ENCODE measurements around the gene KIF5C. TPM values are rescaled to one million over a fixed set of nuclear protein-coding genes. Genes with fewer than 3 reads are reported as not detected.
"Not testable (repeated sequence)": the region's sequence is repeated elsewhere in the genome, so short reads cannot be mapped to it uniquely, and the experiment has no call there.

Gene KIF5C
- total and polyA plus RNA-seq, 4 donors: 0.06 to 0.25 (median 0.14) TPM

GRCh38 chr2:148979164-148979918 is 104.3 kb downstream of the KIF5C start:
- Histone ChIP-seq H3K27me3 (ENCODE audit: control insufficient read depth in 4 of 4, insufficient read depth in 4 of 4, low read length in 3 of 4) (no peaks in the 10 kb centered on the region), H3K27ac (ENCODE audit: low read depth in 1 of 2, low read length in 2 of 2) (no peak overlapping the region), H3K9me3 (ENCODE audit: control insufficient read depth in 4 of 4, low read length in 3 of 4) (no peaks in the 10 kb centered on the region), H3K9ac (ENCODE audit: low read depth in 1 of 2, low read length in 2 of 2) (no peak overlapping the region), H3K4me3 (ENCODE audit: low read depth in 1 of 3, low read length in 3 of 3) (no peak overlapping the region), H3K36me3 (ENCODE audit: control insufficient read depth in 4 of 4, insufficient read depth in 3 of 4, low read depth in 1 of 4, low read length in 3 of 4) (no peaks in the 10 kb centered on the region), H3K4me1 (ENCODE audit: control insufficient read depth in 4 of 4, insufficient read depth in 4 of 4, low read length in 3 of 4) (peaks cover 0 to 13% (median 5%) of the 10 kb centered on the region in 4 donors)
- no peak for DNase-seq (ENCODE audit: low spot score)
- TF ChIP-seq, protein P1, sequence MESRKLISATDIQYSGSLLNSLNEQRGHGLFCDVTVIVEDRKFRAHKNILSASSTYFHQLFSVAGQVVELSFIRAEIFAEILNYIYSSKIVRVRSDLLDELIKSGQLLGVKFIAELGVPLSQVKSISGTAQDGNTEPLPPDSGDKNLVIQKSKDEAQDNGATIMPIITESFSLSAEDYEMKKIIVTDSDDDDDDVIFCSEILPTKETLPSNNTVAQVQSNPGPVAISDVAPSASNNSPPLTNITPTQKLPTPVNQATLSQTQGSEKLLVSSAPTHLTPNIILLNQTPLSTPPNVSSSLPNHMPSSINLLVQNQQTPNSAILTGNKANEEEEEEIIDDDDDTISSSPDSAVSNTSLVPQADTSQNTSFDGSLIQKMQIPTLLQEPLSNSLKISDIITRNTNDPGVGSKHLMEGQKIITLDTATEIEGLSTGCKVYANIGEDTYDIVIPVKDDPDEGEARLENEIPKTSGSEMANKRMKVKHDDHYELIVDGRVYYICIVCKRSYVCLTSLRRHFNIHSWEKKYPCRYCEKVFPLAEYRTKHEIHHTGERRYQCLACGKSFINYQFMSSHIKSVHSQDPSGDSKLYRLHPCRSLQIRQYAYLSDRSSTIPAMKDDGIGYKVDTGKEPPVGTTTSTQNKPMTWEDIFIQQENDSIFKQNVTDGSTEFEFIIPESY (IDR thresholded peaks at IDR 0.05): no peak
- 77% methylated on average over 6 of the region's 6 CpGs for WGBS

GRCh38 chr2:148979919-148980277 is 104.9 kb downstream of the KIF5C start:
- TF ChIP-seq HNF4A (conservative IDR thresholded peaks at IDR 0.05) (no peak), NR2F2 (IDR thresholded peaks at IDR 0.05) (no peak), SP1 (IDR thresholded peaks at IDR 0.05) (no peak), TAF1 (conservative IDR thresholded peaks at IDR 0.05) (no peak), YY1 (IDR thresholded peaks at IDR 0.05) (no peak), JUND (IDR thresholded peaks at IDR 0.05) (no peak), FOXA2 (IDR thresholded peaks at IDR 0.05) (no peak), FOXA1 (IDR thresholded peaks at IDR 0.05) (no peak), RXRA (IDR thresholded peaks at IDR 0.05) (no peak), RAD21 (IDR thresholded peaks at IDR 0.05) (no peak), REST (IDR thresholded peaks at IDR 0.05) (no peak), GABPA (IDR thresholded peaks at IDR 0.05 in 1 of 2, conservative IDR thresholded peaks at IDR 0.05 in 1 of 2) (no peak), EGR1 (IDR thresholded peaks at IDR 0.05; ENCODE audit: low read depth in 2 of 2) (no peak), HNF4G (IDR thresholded peaks at IDR 0.05) (no peak)
- TF ChIP-seq, protein P2, sequence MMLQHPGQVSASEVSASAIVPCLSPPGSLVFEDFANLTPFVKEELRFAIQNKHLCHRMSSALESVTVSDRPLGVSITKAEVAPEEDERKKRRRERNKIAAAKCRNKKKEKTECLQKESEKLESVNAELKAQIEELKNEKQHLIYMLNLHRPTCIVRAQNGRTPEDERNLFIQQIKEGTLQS (IDR thresholded peaks at IDR 0.05): no peak
- TF ChIP-seq, protein P1 (IDR thresholded peaks at IDR 0.05): no peak
- TF ChIP-seq, protein P3, sequence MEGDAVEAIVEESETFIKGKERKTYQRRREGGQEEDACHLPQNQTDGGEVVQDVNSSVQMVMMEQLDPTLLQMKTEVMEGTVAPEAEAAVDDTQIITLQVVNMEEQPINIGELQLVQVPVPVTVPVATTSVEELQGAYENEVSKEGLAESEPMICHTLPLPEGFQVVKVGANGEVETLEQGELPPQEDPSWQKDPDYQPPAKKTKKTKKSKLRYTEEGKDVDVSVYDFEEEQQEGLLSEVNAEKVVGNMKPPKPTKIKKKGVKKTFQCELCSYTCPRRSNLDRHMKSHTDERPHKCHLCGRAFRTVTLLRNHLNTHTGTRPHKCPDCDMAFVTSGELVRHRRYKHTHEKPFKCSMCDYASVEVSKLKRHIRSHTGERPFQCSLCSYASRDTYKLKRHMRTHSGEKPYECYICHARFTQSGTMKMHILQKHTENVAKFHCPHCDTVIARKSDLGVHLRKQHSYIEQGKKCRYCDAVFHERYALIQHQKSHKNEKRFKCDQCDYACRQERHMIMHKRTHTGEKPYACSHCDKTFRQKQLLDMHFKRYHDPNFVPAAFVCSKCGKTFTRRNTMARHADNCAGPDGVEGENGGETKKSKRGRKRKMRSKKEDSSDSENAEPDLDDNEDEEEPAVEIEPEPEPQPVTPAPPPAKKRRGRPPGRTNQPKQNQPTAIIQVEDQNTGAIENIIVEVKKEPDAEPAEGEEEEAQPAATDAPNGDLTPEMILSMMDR (IDR thresholded peaks at IDR 0.05; ENCODE audit: low read depth, low read length, missing input control): no peak
- TF ChIP-seq, protein P4, sequence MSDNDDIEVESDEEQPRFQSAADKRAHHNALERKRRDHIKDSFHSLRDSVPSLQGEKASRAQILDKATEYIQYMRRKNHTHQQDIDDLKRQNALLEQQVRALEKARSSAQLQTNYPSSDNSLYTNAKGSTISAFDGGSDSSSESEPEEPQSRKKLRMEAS (IDR thresholded peaks at IDR 0.05): no peak
- no peak overlapping the region for H3K4me3 ChIP-seq (ENCODE audit: low read depth in 1 of 3, low read length in 3 of 3)
- no peaks in the 10 kb centered on the region for H3K27me3 ChIP-seq (ENCODE audit: control insufficient read depth in 4 of 4, insufficient read depth in 4 of 4, low read length in 3 of 4)
- no peaks in the 10 kb centered on the region for H3K36me3 ChIP-seq (ENCODE audit: control insufficient read depth in 4 of 4, insufficient read depth in 3 of 4, low read depth in 1 of 4, low read length in 3 of 4)
- H3K9ac ChIP-seq (ENCODE audit: low read depth in 1 of 2, low read length in 2 of 2): no peak overlapping the region
- WGBS: 64% methylated on average over 4 of the region's 4 CpGs
- no peaks in the 10 kb centered on the region for H3K9me3 ChIP-seq (ENCODE audit: control insufficient read depth in 4 of 4, low read length in 3 of 4)
- peaks cover 0 to 13% (median 5%) of the 10 kb centered on the region in 4 donors for H3K4me1 ChIP-seq (ENCODE audit: control insufficient read depth in 4 of 4, insufficient read depth in 4 of 4, low read length in 3 of 4)
- H3K27ac ChIP-seq (ENCODE audit: low read depth in 1 of 2, low read length in 2 of 2): no peak overlapping the region
- no peak for DNase-seq (ENCODE audit: low spot score)

DNA sequence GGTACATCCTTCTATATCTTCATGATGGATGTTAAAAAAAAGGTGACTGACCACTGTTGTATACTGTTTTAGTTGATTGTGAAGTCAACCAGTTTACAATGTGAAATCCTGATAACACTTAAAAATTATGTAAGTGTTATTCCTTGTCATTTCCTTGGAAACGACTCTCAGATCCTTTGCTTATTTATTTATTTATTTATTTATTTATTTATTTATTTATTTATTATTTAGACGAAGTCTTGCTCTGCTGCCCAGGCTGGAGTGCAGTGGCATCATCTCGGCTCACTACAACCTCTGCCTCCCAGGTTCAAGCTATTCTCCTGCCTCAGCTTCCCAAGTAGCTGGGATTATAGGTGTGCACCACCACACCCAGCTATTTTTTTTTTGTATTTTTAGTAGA is 105.5 kb downstream of the KIF5C start:
- not testable (repeated sequence) for H3K27me3 ChIP-seq (ENCODE audit: control insufficient read depth in 4 of 4, insufficient read depth in 4 of 4, low read length in 3 of 4); H3K9me3 ChIP-seq (ENCODE audit: control insufficient read depth in 4 of 4, low read length in 3 of 4); H3K27ac ChIP-seq (ENCODE audit: low read depth in 1 of 2, low read length in 2 of 2); DNase-seq (ENCODE audit: low spot score); H3K9ac ChIP-seq (ENCODE audit: low read depth in 1 of 2, low read length in 2 of 2); H3K36me3 ChIP-seq (ENCODE audit: control insufficient read depth in 4 of 4, insufficient read depth in 3 of 4, low read depth in 1 of 4, low read length in 3 of 4); H3K4me3 ChIP-seq (ENCODE audit: low read depth in 1 of 3, low read length in 3 of 3)
- H3K4me1 ChIP-seq (ENCODE audit: control insufficient read depth in 4 of 4, insufficient read depth in 4 of 4, low read length in 3 of 4): peaks cover 0 to 13% (median 5%) of the 10 kb centered on the region in 4 donors
- WGBS: 88% methylated on average over 3 of the region's 3 CpGs
